GM18951 (cell line): ENCODE data around the gene RPS3A.

ENCODE experiments used
- POLR2A ChIP-seq: IDR thresholded peaks from 4 replicates; pipeline ENCODE4 v1.6.1; 2011; ENCODE audit warnings: mild to moderate bottlenecking; ENCODE audit not compliant: insufficient read length, insufficient read depth; ENCODE audit errors: extremely low read depth
- in situ Hi-C: fragments of 300-500 bp; cut with MboI; formaldehyde crosslinking; loops from one replicate; pipeline ENCODE4 v1.12.0; 2022; ENCODE audit warnings: low sequenced_read_pairs, mixed read lengths, inconsistent platforms; ENCODE audit not compliant: unreplicated experiment

Gene RPS3A

GRCh38 chr4:151144329-151145072, 45.1 kb downstream of the RPS3A start:
- in situ Hi-C loops: no loop called here

GRCh38 chr4:151147000-151147399, 47.6 kb downstream of the RPS3A start:
- in situ Hi-C loops: no loop called here
- no peak for TF ChIP-seq POLR2A

More at GRCh38 chr4:151144329-151145072, 45.1 kb downstream of the RPS3A start:
- no peak for TF ChIP-seq POLR2A

- in situ Hi-C loops: no loop called here
- TF ChIP-seq POLR2A: no peak
These were observed 48.8 kb downstream of the RPS3A start for GRCh38 chr4:151148261-151148660.

GRCh38 chr4:151150821-151151580, 51.6 kb downstream of the RPS3A start:
- TF ChIP-seq POLR2A: no peak
- in situ Hi-C loops: no loop called here

- TF ChIP-seq POLR2A: no peak
- in situ Hi-C loops: no loop called here
These were observed 52.6 kb downstream of the RPS3A start for GRCh38 chr4:151152028-151152427.

- TF ChIP-seq POLR2A: no peak
- in situ Hi-C loops: no loop called here
These were observed 54.2 kb downstream of the RPS3A start for GRCh38 chr4:151153585-151153984.
